HL-60/S4 (cell line): Measurements from ENCODE around the gene DPYSL3.

Experiments used
- in situ Hi-C: fragments of 300-500 bp; cut with MboI; formaldehyde crosslinking; loops from 2 replicates; pipeline ENCODE4 v1.14.3; 2022; ENCODE audit warnings: low sequenced_read_pairs

DPYSL3 gene

GRCh38 chr5:147407094-147407681 is 102.7 kb downstream of the DPYSL3 start:
- in situ Hi-C loops = no loop called here

- in situ Hi-C loops = no loop called here
Observed at GRCh38 chr5:147406636-147407035, 103.2 kb downstream of the DPYSL3 start.

GRCh38 chr5:147404706-147405105 is 105.2 kb downstream of the DPYSL3 start:
- in situ Hi-C loops = no loop called here

GRCh38 chr5:147403651-147404640 is 105.9 kb downstream of the DPYSL3 start:
- in situ Hi-C loops = no loop called here

GRCh38 chr5:147400881-147401280 is 109.0 kb downstream of the DPYSL3 start:
- in situ Hi-C loops = no loop called here

GRCh38 chr5:147400126-147400809 is 109.6 kb downstream of the DPYSL3 start:
- in situ Hi-C loops = no loop called here

- in situ Hi-C loops = no loop called here
Observed at GRCh38 chr5:147398860-147399259, 111.0 kb downstream of the DPYSL3 start.

GRCh38 chr5:147397616-147398015 is 112.3 kb downstream of the DPYSL3 start:
- in situ Hi-C loops = no loop called here

- in situ Hi-C loops = no loop called here
Observed at GRCh38 chr5:147396070-147396823, 113.6 kb downstream of the DPYSL3 start.

- in situ Hi-C loops = no loop called here
Observed at GRCh38 chr5:147393874-147394672, 115.8 kb downstream of the DPYSL3 start.

GRCh38 chr5:147391781-147392180 is 118.1 kb downstream of the DPYSL3 start:
- in situ Hi-C loops = no loop called here

- in situ Hi-C loops = no loop called here
Observed at GRCh38 chr5:147390654-147391225, 119.1 kb downstream of the DPYSL3 start.

- in situ Hi-C loops = no loop called here
Observed at GRCh38 chr5:147388184-147389108, 121.4 kb downstream of the DPYSL3 start.

- in situ Hi-C loops = no loop called here
Observed at GRCh38 chr5:147387109-147387508, 122.8 kb downstream of the DPYSL3 start.

- in situ Hi-C loops = no loop called here
Observed at GRCh38 chr5:147384346-147385193, 125.3 kb downstream of the DPYSL3 start.

GRCh38 chr5:147382776-147383175 is 127.1 kb downstream of the DPYSL3 start:
- in situ Hi-C loops = no loop called here

- in situ Hi-C loops = no loop called here
Observed at GRCh38 chr5:147381555-147381954, 128.3 kb downstream of the DPYSL3 start.

GRCh38 chr5:147377682-147378081 is 132.2 kb downstream of the DPYSL3 start:
- in situ Hi-C loops = no loop called here
